HG02970 (cell line): ENCODE measurements around the gene TWIST2.

Experiments used
- ATAC-seq: cut with Tn5 transposase; IDR thresholded peaks from one replicate; pipeline ENCODE4 v1.9.1; 2021; ENCODE audit warnings: mild to moderate bottlenecking, moderate library complexity, moderate number of reproducible peaks; ENCODE audit not compliant: unreplicated experiment, low FRiP score

The TWIST2 gene

GRCh38 chr2:238869293-238870124, 21.6 kb downstream of the TWIST2 start:
- no peak for ATAC-seq

- no peak for ATAC-seq
Measured at GRCh38 chr2:238870261-238870660, 22.4 kb downstream of the TWIST2 start.

DNA sequence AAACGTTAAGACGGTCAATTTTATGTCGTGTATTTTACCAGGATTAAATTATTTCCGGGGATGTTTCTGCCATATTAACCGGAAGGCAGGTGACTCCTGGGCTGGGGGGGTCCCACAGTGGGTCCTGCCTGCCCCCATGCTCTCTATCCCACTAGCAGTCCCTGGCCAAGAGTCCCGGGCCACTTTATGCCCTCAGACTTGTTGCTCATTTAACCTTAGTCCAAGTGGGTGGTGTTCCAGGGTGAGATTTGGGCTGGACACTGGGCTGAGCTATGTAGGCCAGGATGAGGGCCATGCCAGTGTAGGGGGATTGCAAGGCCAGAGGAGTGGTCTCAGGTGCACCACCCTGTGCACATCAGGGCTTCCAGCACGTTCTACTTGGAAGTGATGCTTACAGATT, 24.1 kb downstream of the TWIST2 start:
- no peak for ATAC-seq

DNA sequence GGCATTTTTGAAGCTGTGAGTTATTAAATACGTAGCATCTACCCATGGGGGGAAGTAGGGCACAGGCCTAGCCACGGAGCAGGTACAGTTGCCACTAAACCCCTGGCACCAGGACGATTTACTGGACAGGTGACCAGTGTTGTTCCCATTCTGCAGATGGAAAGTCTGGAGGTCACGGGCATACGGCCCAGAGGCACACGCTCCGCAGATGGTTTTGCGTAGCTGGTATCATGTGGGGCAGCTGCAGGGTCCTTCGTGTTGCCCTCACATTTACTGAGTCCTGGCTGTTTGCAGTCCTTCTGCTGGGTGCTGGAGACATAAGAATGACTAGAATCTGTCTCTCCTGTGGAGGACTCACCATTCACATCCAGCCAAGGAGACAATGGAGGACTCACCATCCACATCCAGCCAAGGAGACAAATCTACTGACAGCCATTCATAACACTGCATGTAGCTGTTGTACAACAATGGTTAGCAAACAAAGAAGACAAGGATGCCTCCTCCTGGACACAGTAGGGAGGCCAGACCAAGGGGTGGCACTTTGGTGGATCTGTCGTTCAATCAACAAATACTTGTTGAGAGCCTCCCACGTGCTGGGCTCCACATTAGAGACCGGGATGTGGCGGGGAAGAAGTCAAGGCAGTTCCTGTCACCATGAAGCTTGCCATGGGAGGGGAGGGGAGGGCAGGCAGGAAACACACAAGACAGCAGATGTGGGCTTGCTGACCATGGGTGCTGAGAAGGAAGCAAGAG, 24.9 kb downstream of the TWIST2 start:
- ATAC-seq, result no peak

- no peak for ATAC-seq
Measured at GRCh38 chr2:238873381-238873801, 25.5 kb downstream of the TWIST2 start.

DNA sequence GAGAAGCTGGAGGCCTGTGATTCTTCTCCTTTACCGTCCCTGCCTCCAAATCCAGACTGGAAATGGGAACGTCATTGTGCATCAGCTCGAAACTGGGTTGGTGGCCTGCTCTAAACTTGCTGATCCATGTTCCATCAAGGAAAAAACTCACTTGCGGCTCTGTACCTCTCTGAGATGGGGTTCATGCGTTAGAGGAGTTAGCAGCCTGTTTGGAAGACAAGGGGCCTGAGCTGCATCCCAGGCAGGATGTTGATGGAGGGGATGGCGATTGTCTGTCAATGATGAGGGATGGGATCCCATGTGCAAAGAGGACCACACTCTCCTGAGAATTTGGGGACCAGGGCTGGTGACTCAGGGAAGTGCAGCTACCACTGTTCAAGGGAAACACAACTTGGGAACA, 26.0 kb downstream of the TWIST2 start:
- ATAC-seq, result no peak

DNA sequence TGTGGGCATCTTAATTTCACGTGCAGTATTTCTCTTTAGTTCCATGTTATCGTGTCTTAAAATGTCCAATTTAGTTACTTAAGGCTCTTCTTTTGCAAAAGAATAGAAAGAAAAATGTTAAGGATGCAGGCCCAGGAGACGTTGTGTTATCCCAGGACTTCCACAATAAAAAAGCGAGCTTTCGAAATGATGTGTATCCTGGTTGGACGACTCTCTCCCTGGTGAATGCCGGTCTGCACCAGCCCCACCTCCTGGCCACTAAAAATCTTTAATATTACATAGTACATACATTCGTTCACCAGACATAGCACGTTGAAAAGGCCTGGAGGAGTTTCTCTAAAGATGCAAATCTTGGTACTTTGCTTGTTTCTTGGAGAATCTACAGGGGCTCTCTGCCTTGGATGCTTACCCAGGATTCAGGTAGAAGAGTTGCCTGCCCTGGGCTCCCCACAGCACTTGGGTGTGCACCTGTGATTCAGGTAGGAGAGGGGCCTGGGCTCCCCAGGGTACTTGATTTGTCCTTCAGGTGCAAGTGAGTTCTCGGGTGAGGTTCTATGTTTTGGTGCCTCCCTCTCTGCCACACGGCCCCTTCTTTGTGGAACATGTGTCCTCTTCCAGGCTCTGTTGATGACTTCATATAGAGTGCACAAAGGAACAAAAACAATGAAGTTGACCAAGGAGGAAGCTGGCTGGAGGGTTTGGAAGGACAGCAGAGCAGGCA, 26.6 kb downstream of the TWIST2 start:
- no peak for ATAC-seq

DNA sequence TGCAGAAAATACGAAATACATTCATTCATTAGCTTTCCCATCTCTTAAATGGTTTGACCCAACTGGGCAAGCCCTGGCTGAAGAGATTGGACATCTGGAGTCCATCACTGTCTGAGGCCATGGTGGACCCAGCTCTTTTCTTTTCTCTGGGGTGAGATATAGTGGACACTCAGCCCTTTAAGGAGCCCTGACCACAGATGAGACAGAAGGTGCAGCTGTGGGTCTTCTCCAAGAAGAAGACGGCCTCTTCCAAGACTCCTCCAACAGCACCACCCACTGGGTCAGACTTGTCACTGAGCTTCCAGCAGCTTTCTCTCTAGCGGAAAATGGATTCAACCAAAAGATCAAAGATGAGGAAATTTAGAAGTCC, 27.2 kb downstream of the TWIST2 start:
- ATAC-seq, result no peak

DNA sequence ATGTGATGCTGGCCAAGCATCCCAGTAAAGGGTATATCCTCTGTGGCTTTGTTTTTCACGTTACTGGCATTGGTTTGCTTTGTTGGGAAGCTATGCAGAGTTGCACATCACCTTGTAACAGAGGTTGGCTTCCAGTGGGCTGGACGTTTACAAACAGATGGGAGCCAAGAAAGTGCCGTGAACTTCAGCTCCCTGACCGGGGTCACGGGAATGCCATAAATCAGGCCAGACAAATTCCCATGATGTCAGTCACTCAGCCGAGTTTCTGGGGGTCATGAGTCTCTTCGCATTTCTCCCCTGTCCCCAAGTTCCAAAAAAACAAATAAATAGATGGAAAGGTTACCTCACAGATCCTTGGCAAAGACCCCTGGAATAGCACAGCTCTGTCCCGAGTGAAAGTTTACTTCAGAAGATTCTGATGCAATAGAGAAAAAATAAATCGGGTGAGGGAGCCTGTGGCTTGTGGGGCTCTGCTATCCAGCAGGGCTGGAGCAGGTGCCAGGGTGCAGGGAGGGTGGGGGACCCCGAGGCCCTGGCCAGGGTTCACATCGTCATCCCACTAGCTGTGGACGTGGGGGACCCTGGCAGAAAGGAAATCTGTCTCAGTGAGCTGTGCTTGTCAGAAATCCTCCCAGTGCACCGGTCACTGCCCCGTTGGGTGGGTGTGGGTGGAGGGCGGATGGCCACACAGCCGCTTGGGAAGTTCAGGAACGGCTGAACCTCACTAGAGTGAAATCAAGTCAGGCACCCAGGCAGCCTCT, 27.8 kb downstream of the TWIST2 start:
- no peak for ATAC-seq

- no peak for ATAC-seq
Measured at GRCh38 chr2:238876232-238876630, 28.3 kb downstream of the TWIST2 start.

GRCh38 chr2:238878051-238878735, 30.3 kb downstream of the TWIST2 start:
- no peak for ATAC-seq

- ATAC-seq, result no peak
Measured at GRCh38 chr2:238879043-238879442, 31.2 kb downstream of the TWIST2 start.

GRCh38 chr2:238879621-238880377, 31.9 kb downstream of the TWIST2 start:
- ATAC-seq, result no peak

DNA sequence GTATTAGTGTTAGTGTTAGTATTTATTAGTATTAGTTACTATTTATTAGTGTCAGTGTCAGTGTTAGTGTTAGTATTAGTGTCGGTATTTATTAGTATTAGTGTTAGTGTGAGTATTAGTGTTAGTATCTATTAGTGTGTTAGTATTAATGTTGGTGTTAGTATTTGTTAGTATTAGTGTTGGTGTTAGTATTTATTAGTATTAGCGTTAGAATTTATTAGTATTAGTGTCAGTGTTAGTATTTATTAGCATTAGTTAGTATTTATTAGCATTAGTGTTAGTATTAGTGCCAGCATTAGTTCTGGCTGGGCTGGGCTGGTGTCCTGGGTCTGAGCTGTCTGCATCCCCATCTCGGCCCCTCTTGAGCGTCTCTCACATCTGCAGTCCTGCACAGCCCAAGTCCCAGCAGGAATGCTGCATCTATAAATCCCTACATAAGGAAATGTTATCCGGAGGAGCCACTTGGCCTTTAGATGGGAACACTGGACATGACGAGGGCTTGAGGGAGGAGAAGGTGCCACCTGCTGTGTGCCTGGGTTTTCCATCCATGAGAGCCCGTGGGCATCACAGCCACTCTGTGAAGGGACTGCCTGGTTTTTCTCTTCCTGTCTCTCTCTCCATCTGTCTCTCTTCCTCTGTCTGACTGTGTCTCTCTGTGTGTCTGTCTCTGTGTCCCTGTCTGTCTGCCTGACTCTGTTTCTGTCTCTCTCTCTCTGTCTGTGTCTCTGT, 33.6 kb downstream of the TWIST2 start:
- ATAC-seq, result no peak

GRCh38 chr2:238882082-238882755, 34.3 kb downstream of the TWIST2 start:
- no peak for ATAC-seq

- no peak for ATAC-seq
Measured at GRCh38 chr2:238883421-238883901, 35.6 kb downstream of the TWIST2 start.

DNA sequence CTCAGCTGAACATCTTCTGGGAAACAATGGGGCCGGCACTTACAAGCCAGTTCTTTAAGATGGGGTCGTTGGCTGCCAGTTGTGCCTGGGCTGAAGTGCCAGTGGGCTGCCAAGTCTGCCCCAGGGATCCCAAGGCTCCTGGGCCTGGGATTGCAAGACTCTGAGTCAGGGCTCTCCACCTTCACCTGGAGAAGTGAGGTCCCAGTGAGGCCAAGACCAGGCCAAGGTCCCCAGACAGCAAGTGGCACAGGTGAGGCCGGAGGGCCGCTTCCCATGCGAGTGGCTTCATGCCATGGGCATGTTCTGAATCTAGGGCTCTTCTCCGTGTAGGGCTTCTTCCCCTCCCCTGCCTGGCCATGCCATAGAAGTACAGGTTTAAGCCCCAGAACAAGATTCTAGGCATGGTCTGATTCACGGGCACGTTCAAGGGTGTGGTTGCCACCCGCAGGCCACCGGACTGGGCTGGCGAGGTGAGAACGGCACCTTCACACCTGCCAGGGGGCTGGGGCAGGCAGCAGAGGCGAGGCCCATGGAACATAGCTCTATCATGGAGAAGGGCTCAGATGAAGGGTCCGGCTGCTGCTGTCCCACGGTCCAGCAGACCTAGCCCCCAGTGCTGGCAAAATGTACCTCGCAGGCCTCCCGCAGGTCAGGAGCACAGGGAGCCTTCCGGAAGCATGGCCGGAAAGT, 36.4 kb downstream of the TWIST2 start:
- no peak for ATAC-seq
